Activated T-cell treated with anti-CD3 and anti-CD28 coated beads for 48 hours (primary cell): ENCODE data around the gene WNT9A.

Experiments used
- DNase-seq: peaks from one replicate; pipeline ENCODE4 v3.0.0-alpha.2; 2020; ENCODE audit warnings: low read depth

WNT9A gene

DNA sequence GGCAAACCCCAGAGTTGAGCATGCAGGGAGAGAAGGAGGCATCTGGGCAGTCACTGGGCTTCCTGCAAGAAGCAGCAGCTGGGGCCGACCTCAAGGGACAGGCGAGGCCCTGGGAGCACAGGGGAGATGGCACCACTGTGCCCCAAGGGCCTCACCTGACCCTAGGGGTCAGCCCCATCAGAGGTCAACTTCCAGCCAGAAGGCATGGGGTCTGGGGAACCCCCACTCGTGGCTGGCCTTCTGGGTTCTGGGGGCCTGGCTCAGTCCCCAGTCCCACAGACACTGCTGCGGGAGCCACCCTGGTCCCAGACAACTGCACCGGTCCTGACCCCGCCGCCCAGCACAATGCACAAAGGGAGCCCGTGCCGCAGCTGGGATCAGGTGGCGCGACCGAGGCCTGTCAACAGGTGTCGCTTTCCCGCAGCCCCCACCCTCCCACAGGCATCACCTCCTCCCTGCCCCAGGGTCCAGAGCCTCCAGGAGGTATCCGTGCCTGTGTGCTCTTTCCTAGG is 6.2 kb downstream of the WNT9A start:
- no peak for DNase-seq

DNA sequence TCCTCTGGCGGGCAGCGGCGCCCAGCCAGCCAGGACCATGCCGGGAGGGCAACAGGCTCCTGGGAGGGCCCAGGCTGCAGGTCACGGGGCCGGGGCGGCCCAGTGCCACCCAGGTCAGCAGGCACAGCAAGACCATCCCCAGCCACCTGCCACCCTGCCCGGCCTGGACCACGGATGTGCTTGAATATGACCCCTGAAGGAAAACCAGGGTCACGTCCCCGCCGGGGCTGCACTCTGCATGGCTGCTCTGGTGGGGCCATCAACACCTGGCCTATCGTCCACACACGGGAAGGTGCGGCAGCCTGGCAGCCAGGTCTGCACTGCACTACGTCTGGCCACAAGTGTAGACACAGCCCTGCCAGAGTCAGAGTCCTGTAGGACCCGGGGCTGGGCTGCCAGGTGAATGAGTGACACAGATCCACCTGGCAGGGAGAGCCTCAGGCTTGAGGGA is 6.9 kb downstream of the WNT9A start:
- DNase-seq: no peak

DNA sequence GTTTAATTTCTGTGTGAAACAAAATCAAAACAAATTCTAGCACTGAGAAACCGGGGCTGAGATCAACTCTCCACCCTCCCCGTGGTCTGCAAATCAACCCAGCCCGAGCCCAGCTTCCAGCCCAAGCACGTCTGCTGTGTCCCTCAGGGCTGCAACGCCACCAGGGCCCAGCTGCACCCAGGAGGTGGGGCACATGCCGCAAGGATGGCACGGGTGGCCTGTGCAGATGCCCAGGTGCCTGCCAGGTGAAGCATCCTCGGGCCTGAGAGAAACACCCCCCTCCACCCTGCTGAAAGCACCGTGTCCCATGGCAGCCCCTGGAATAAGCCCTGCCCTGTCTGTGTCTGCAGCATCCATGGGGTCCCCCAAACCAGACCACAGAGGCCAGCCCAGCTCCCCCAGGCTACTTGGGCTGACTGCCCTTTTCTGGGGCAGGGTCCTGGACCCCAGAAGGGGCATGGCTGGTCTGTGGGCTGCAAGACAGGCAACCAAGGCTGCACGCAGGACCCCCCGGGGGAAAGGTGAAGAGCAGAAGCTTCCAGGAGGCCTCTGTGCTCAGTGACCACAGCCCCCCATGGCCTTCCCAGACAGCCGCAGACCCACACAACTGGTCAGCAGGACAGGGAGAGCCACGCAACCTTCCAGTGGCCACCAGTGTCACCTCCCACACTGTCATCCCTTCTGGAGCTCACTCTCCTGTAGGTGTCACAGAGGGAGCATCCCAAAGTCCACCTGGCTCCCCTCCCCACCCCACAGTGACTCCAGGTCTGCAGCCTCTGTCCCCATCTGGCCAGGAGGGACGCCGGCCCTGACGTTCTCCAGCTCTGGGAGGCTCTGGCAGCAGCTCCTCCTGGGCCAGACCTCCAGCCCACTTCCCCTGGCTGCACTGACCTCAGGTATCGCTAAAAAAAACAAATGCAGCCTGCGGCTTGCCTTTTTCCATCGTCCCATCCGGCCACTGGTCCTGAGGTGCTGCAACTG is 7.7 kb downstream of the WNT9A start:
- DNase-seq: no peak

- no peak for DNase-seq
Measured at GRCh38 chr1:227938911-227939790, 8.6 kb downstream of the WNT9A start.

- no peak for DNase-seq
Measured at GRCh38 chr1:227938276-227938675, 9.5 kb downstream of the WNT9A start.

- no peak for DNase-seq
Measured at GRCh38 chr1:227937838-227938145, 9.9 kb downstream of the WNT9A start.

- no peak for DNase-seq
Measured at GRCh38 chr1:227937031-227937837, 10.5 kb downstream of the WNT9A start.

DNA sequence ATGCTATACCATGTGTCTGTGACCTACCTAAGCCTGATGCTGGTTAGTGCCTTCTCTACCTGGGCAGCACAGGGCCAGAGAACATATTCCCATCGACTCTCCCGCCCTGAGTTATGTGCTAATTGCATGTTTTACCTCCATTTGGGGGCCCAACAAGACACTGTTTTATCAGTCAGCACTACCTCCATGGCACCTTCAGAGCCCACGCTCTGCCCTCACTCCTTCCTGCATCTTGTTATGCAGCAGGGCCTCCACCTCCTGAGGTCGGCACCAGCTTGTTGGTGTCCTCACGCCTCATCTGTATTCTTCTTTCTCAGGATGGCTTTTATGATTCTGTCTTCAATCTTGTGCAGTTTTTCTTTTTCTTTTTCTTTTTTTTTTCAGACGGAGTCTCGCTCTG is 11.9 kb downstream of the WNT9A start:
- no peak for DNase-seq

- DNase-seq: peak; percentile 46
Measured at GRCh38 chr1:227934476-227935313, 13.0 kb downstream of the WNT9A start.

- DNase-seq: no peak
Measured at GRCh38 chr1:227929751-227930472, 17.8 kb downstream of the WNT9A start.

DNA sequence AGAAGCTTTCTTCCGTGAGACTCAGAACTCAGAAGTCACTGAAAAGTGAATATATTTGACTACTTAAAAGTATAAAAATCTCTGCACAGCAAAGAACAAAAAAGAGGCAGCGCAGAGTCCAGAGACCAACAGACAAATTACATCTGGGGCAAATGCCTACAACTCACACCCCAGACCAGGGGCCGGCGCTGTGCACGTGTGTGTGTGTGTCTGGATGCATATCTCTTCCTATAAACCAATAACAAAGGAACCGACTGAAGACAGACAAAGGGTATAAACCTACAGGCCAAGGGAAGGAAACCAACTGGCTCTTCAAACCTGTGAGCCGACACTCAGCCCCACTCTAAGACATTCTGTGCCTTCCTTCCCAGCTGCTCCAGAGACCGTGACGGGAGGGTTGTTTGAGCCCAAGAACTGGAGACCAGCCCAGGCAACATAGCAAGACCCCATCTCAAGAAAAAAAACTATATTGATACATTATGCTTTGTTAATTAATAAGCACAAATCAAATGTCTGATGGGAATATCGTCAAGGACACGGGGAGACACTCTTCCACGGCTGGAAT is 18.8 kb downstream of the WNT9A start:
- DNase-seq: no peak

DNA sequence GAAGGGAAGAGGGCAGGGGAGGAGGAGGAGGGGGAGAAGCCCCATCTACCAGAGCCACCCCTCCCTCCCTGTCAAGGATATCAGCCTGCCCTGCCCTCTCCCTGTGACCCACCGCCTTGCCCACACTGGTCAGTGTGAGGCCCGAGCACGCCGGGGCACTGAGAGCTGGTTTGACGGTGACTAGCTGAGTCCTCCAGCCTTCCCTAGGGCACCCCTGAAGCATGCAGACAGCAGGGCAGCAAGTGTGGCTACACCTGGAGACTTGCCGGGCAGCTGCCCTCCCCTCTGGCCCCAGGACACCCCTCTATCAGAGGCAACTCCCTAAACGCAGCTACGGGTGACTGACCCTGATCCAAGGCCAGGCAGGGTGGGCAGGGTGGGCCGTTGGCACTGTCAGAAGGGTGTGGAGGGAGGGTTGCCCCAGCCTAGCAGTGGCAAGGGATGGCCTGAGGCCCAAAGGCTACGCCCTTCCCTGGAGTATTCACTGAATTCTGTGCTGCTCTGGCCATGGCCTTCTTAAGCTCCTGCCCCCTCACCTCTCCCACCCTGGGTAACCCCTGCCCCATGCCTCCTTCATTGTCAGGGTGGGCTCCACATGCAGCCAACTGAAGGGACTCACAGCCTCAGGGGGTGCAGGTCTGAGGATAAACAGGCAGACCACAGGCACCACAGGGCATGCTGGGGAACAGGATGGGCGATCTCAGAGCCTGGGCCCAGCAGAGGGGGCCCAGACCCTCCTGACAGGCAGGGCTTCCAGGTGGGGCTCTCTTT is 19.6 kb downstream of the WNT9A start:
- no peak for DNase-seq

- DNase-seq: no peak
Measured at GRCh38 chr1:227926896-227927885, 20.5 kb downstream of the WNT9A start.

- DNase-seq: no peak
Measured at GRCh38 chr1:227926216-227926791, 21.4 kb downstream of the WNT9A start.

DNA sequence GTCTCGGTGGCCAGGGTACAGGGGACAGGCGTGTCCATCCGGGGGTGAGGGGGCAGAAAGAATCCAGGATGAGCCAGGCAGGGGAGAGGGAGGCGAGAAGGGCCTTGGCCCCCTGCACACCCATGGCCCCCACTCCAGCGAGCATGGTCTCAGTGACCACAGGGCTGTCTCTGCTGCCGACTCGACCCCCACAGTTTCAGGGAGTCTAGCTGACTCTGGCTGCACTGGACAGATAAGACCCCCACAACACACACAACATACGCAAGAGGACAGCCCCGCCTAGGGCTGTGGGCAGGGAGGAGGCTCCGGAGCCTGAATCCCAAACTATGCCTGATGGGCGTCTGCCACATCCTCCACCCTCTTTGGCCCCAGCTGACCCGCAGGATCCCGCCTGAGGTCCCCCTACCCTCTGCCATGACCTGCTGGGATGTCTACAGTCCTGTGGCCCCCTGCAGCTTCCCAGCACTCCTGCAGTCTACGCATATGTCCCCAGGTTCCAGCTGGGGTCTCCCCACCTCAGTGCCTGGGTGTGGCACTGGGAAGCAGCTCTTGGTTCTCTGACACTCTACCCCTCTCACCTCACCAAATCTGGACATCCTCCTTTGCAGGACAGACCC is 22.0 kb downstream of the WNT9A start:
- no peak for DNase-seq

GRCh38 chr1:227924833-227925574 is 22.7 kb downstream of the WNT9A start:
- DNase-seq: no peak
